Mesothelial cell of epicardium (in vitro differentiated cells): ENCODE results near the gene PGLYRP3. TPM values are rescaled to one million over a fixed set of nuclear protein-coding genes. Genes with fewer than 3 reads are reported as not detected.

Experiments used
- DNase-seq, 2 experiments: peaks; one replicate each; pipeline ENCODE4 v3.0.0; 2021; ENCODE audit warnings: low spot score in 2 of 2; ENCODE audit not compliant: unreplicated experiment in 2 of 2
- H3K27ac Mint-ChIP-seq: 2 replicates; pipeline ENCODE4 v1.8.0; 2021; ENCODE audit warnings: mixed read lengths
- H3K27me3 Mint-ChIP-seq: 2 replicates; pipeline ENCODE4 v1.8.0; 2021; ENCODE audit warnings: low read depth, mixed read lengths
- H3K36me3 Mint-ChIP-seq: 2 replicates; pipeline ENCODE4 v1.8.0; 2021; ENCODE audit warnings: mixed read lengths
- H3K4me1 Mint-ChIP-seq: 2 replicates; pipeline ENCODE4 v1.8.0; 2021; ENCODE audit warnings: mixed read lengths
- H3K4me3 Mint-ChIP-seq: 2 replicates; pipeline ENCODE4 v1.8.0; 2021; ENCODE audit warnings: mild to moderate bottlenecking, moderate library complexity, mixed read lengths
- H3K9me3 Mint-ChIP-seq: 2 replicates; pipeline ENCODE4 v1.8.0; 2021; ENCODE audit warnings: mixed read lengths
- CTCF ChIP-seq: fragments of 200-600 bp; sonication (generic); IDR thresholded peaks from one replicate; pipeline ENCODE4 v1.5.0; 2021; ENCODE audit warnings: antibody characterized with exemption; ENCODE audit not compliant: unreplicated experiment
- total RNA-seq: library from RNA; stranded (reverse); gene quantifications from 3 replicates; pipeline ENCODE4 v1.2.1, GENCODE V29; 2021

PGLYRP3 gene
- total RNA-seq, 1 donor from 2014 or later: not detected

- no peaks in the 10 kb centered on the region for H3K9me3 Mint-ChIP-seq
- H3K4me1 Mint-ChIP-seq: peaks cover under 1% of the 10 kb centered on the region
- H3K4me3 Mint-ChIP-seq: no peak overlapping the region
- no peaks in the 10 kb centered on the region for H3K27me3 Mint-ChIP-seq
- no peak for DNase-seq
- no peak overlapping the region for H3K27ac Mint-ChIP-seq
- no peaks in the 10 kb centered on the region for H3K36me3 Mint-ChIP-seq
- TF ChIP-seq CTCF: no peak
These were observed 46.5 kb upstream of the PGLYRP3 start for GRCh38 chr1:153359241-153359640.

- no peak for TF ChIP-seq CTCF
- Mint-ChIP-seq H3K9me3 (no peaks in the 10 kb centered on the region), H3K36me3 (no peaks in the 10 kb centered on the region), H3K27ac (no peak overlapping the region), H3K27me3 (no peaks in the 10 kb centered on the region), H3K4me3 (no peak overlapping the region), H3K4me1 (no peaks in the 10 kb centered on the region)
- DNase-seq: no peak
These were observed 45.9 kb upstream of the PGLYRP3 start for GRCh38 chr1:153358691-153358975.

GRCh38 chr1:153357853-153358690 lies 45.3 kb upstream of the PGLYRP3 start, which contains the start of gene S100A9:
Gene S100A9 (plus strand): TSS chr1:153357854. CDS start chr1:153358284, 430 bp downstream.
- no peaks in the 10 kb centered on the region for H3K4me1 Mint-ChIP-seq

GRCh38 chr1:153357076-153357852 lies 44.5 kb upstream of the PGLYRP3 start:
- H3K4me3 Mint-ChIP-seq: no peak overlapping the region
- H3K36me3 Mint-ChIP-seq: no peaks in the 10 kb centered on the region
- H3K4me1 Mint-ChIP-seq: no peaks in the 10 kb centered on the region
- no peaks in the 10 kb centered on the region for H3K27me3 Mint-ChIP-seq
- H3K27ac Mint-ChIP-seq: no peak overlapping the region
- H3K9me3 Mint-ChIP-seq: no peaks in the 10 kb centered on the region
- TF ChIP-seq CTCF: no peak
- no peak for DNase-seq

More at GRCh38 chr1:153357853-153358690, 45.3 kb upstream of the PGLYRP3 start, which contains the start of gene S100A9:
- H3K36me3 Mint-ChIP-seq: no peaks in the 10 kb centered on the region
- no peak within 1 kb of the TSS for H3K27ac Mint-ChIP-seq
- no peak for DNase-seq
- H3K9me3 Mint-ChIP-seq: no peaks in the 10 kb centered on the region
- no peaks in the 10 kb centered on the region for H3K27me3 Mint-ChIP-seq
- H3K4me3 Mint-ChIP-seq: no peak within 1 kb of the TSS
- TF ChIP-seq CTCF: no peak

GRCh38 chr1:153356392-153357075 lies 43.8 kb upstream of the PGLYRP3 start:
- Mint-ChIP-seq H3K9me3 (no peaks in the 10 kb centered on the region), H3K4me3 (no peak overlapping the region), H3K4me1 (no peaks in the 10 kb centered on the region), H3K36me3 (no peaks in the 10 kb centered on the region), H3K27me3 (no peaks in the 10 kb centered on the region), H3K27ac (no peak overlapping the region)
- no peak for TF ChIP-seq CTCF
- DNase-seq: no peak
